GM12878 (cell line): ENCODE measurements around the gene MMP20. TPM values are rescaled to one million over a fixed set of nuclear protein-coding genes. Genes with fewer than 3 reads are reported as not detected.

ENCODE experiments used
- ATAC-seq: fragments of 200-7000 bp; cut with Tn5 transposase; 3 replicates; pipeline ENCODE4 v1.9.1; 2020; ENCODE audit warnings: mild to moderate bottlenecking, moderate library complexity
- BruUV-seq: library from RNA; stranded (reverse); fragments of 400-500 nt; replicated peaks from 2 replicates; lab custom pipeline; 2021; lab: Mats Ljungman, UMichigan
- CTCF ChIA-PET: fragments of 300-600 bp; sonication (Branson Sonifier 250); formaldehyde crosslinking; extraction: SDS; loops from one replicate; lab custom pipeline; 2021; ENCODE audit warnings: inconsistent platforms; lab: Yijun Ruan, JAX
- POLR2A ChIA-PET: fragments of 350-600 bp; formaldehyde crosslinking; extraction: SDS; loops from one replicate; lab custom pipeline; 2021; ENCODE audit warnings: inconsistent platforms; lab: Charles Lee
- RAD21 ChIA-PET: fragments of 300-600 bp; sonication (Branson Sonifier 250); formaldehyde crosslinking; loops from one replicate; lab custom pipeline; 2023; ENCODE audit warnings: antibody characterized with exemption; ENCODE audit not compliant: unreplicated experiment; lab: Charles Lee
- SMC1A ChIA-PET: fragments of 300-600 bp; sonication (Branson Sonifier 250); formaldehyde crosslinking; loops from one replicate; lab custom pipeline; 2023; ENCODE audit not compliant: unreplicated experiment, uncharacterized antibody; lab: Charles Lee
- DNase-seq: peaks from one replicate; pipeline ENCODE4 v3.0.0-alpha.2; 2011; ENCODE audit warnings: low read depth, low spot score
- FAIRE-seq: peaks from 3 replicates; lab custom pipeline; 2011; peaks lifted over from hg19 to GRCh38; lab: Jason Lieb, UNC
- H2AFZ ChIP-seq: 2 replicates; pipeline ENCODE4 v1.6.0; 2011; ENCODE audit warnings: low read depth, low read length, control low read depth; ENCODE audit not compliant: control insufficient read depth
- H3K27ac ChIP-seq: 2 replicates; pipeline ENCODE4 v1.5.1; 2011; ENCODE audit warnings: control low read depth; ENCODE audit not compliant: control insufficient read depth, insufficient read depth
- H3K27me3 ChIP-seq, 2 experiments: replicated peaks in 1 of 2; 2 replicates each; pipeline versions ENCODE4 v1.6.0 to v1.6.1; 2011; ENCODE audit warnings: low read length in 1 of 2; ENCODE audit not compliant: control insufficient read depth in 2 of 2, insufficient read depth in 2 of 2
- H3K36me3 ChIP-seq, 2 experiments: 2 replicates each; pipeline ENCODE4 v1.5.1; 2011; ENCODE audit warnings: low read length in 1 of 2; ENCODE audit not compliant: control insufficient read depth in 2 of 2, insufficient read depth in 2 of 2
- H3K4me1 ChIP-seq: 2 replicates; pipeline ENCODE4 v1.6.1; 2011; ENCODE audit warnings: mild to moderate bottlenecking, low read length, moderate library complexity, mixed read lengths; ENCODE audit not compliant: control insufficient read depth, insufficient read depth
- H3K4me2 ChIP-seq: 2 replicates; pipeline ENCODE4 v1.6.0; 2011; ENCODE audit warnings: control low read depth; ENCODE audit not compliant: control insufficient read depth, insufficient read depth
- H3K4me3 ChIP-seq: fragments of 200-600 bp; sonication (generic); 2 replicates; pipeline ENCODE4 v1.5.1; 2016
- H3K79me2 ChIP-seq: 2 replicates; pipeline ENCODE4 v1.6.0; 2011; ENCODE audit warnings: low read length; ENCODE audit not compliant: control insufficient read depth, insufficient read depth
- H3K9ac ChIP-seq: 2 replicates; pipeline ENCODE4 v1.8.0; 2011; ENCODE audit warnings: low read length, control low read depth, mixed read lengths; ENCODE audit not compliant: control insufficient read depth, insufficient read depth
- H3K9me3 ChIP-seq: replicated peaks from 3 replicates; pipeline ENCODE4 v1.5.1; 2011; ENCODE audit warnings: mild to moderate bottlenecking, low read length; ENCODE audit not compliant: control insufficient read depth, insufficient read depth
- H4K20me1 ChIP-seq: 2 replicates; pipeline ENCODE4 v1.6.0; 2011; ENCODE audit not compliant: control insufficient read depth, insufficient read depth
- ATF2 ChIP-seq: IDR thresholded peaks from 2 replicates; pipeline ENCODE4 v1.6.1; 2012; ENCODE audit warnings: low read length, inconsistent platforms
- CBX5 ChIP-seq: sonication (generic); IDR thresholded peaks from 2 replicates; pipeline ENCODE4 v1.6.1; 2016; ENCODE audit warnings: low read depth, moderate library complexity, mild to moderate bottlenecking, inconsistent platforms
- CUX1 ChIP-seq: IDR thresholded peaks from 2 replicates; pipeline ENCODE4 v1.6.1; 2012; ENCODE audit warnings: improper control_type of control experiment, low read depth, low read length; ENCODE audit not compliant: insufficient replicate concordance
- EZH2 ChIP-seq: IDR thresholded peaks from 2 replicates; pipeline ENCODE4 v1.6.1; 2012; ENCODE audit warnings: low read depth, mild to moderate bottlenecking, control low read depth, inconsistent platforms, low read length, borderline replicate concordance; ENCODE audit not compliant: control insufficient read depth
- FOS ChIP-seq: IDR thresholded peaks from 3 replicates; pipeline ENCODE4 v1.6.1; 2011; ENCODE audit warnings: borderline replicate concordance; ENCODE audit not compliant: insufficient read length; ENCODE audit errors: extremely low read depth
- GABPA ChIP-seq: IDR thresholded peaks from 2 replicates; pipeline ENCODE4 v1.6.1; 2014; ENCODE audit warnings: antibody characterized with exemption, low read depth, mild to moderate bottlenecking, inconsistent platforms
- IRF3 ChIP-seq: fragments of 450-650 bp; IDR thresholded peaks from 2 replicates; pipeline ENCODE4 v1.6.1; 2014; ENCODE audit warnings: mild to moderate bottlenecking
- IRF4 ChIP-seq: IDR thresholded peaks from 2 replicates; pipeline ENCODE4 v1.6.1; 2011; ENCODE audit warnings: low read depth, low read length
- KAT2A ChIP-seq: conservative IDR thresholded peaks from 2 replicates; pipeline ENCODE4 v1.6.1; 2011; ENCODE audit warnings: low read depth, low read length; ENCODE audit not compliant: control insufficient read depth
- MAX ChIP-seq: IDR thresholded peaks from 2 replicates; pipeline ENCODE4 v1.6.1; 2012; ENCODE audit warnings: low read depth, low read length, improper control_type of control experiment
- POLR2AphosphoS5 ChIP-seq: IDR thresholded peaks from 2 replicates; pipeline ENCODE4 v1.6.1; 2011; ENCODE audit warnings: mild to moderate bottlenecking, low read length, inconsistent platforms
- POU2F2 ChIP-seq: IDR thresholded peaks from 3 replicates; pipeline ENCODE4 v1.6.1; 2011; ENCODE audit warnings: low read depth, mild to moderate bottlenecking, low read length, borderline replicate concordance
- SIX5 ChIP-seq: IDR thresholded peaks from 2 replicates; pipeline ENCODE4 v1.6.1; 2011; ENCODE audit warnings: mild to moderate bottlenecking, low read depth, low read length, moderate library complexity; ENCODE audit not compliant: severe bottlenecking
- SKIL ChIP-seq: fragments of 450-650 bp; IDR thresholded peaks from 2 replicates; pipeline ENCODE4 v1.6.1; 2017; ENCODE audit warnings: mild to moderate bottlenecking, low read depth, inconsistent platforms; ENCODE audit not compliant: poor library complexity, severe bottlenecking
- WGBS: methylation state at CpG from one replicate; pipeline ENCODE4 v1.1.6; 2016; ENCODE audit warnings: low lambda C conversion rate; ENCODE audit not compliant: insufficient replicate concordance, insufficient coverage; ENCODE audit errors: missing lambda C conversion rate; 5-methylcytosine and 5-hydroxymethylcytosine counted together
- in situ Hi-C: fragments of 300-500 bp; cut with MboI; formaldehyde crosslinking; loops from 9 replicates; pipeline ENCODE4 v1.14.3; 2018; ENCODE audit warnings: mixed read lengths
- intact Hi-C: fragments of 100-400 bp; cut with micrococcal nuclease; formaldehyde crosslinking; loops from one replicate; pipeline ENCODE4 v1.14.2; 2022; ENCODE audit not compliant: unreplicated experiment
- polyA plus RNA-seq, 11 experiments: library from polyadenylated mRNA; depleted of rRNA in 4 of 11; unstranded in 6 of 11; stranded (reverse) in 5 of 11; fragments of >200 nt; fragmentation: Nextera tagmentation in 4 of 11; fragmentation: Illumina TruSeq in 1 of 11; extraction: Ambion mirVana in 4 of 11; extraction: Trizol in 1 of 11; gene quantifications; 1 replicate in 1 of 11; 2 replicates in 10 of 11; pipeline versions ENCODE4 v1.2.1 to v1.2.3, GENCODE V29; 2011 to 2016; ENCODE audit warnings: inconsistent platforms in 2 of 11, missing spikeins in 2 of 11, low read depth in 1 of 11
- total RNA-seq, 4 experiments: library from RNA; depleted of rRNA in 3 of 4; stranded (reverse); fragments of >200 nt in 3 of 4; fragmentation: Illumina TruSeq in 1 of 4; extraction: Trizol in 1 of 4; gene quantifications; 2 replicates each; pipeline versions ENCODE4 v1.2.1 to v1.2.3, GENCODE V29; 2013 to 2021

Gene MMP20
- total and polyA plus RNA-seq, 10 of the 15 experiments (the other 5 are each of a cell fraction or from before 2014, with no cell fraction given) = 0.10 to 0.57 (median 0.19) TPM; not detected in 2

- ChIA-PET RAD21 (no interaction called here), POLR2A (interaction anchor here (0.7 kb wide), 1 partner anchor 52 kb away, joined by 8 read pairs; no protein-coding TSS in a partner anchor), CTCF (interaction anchor here (0.6 to 2.6 kb wide), 4 partner anchors 14 to 1208 kb away, joined by 3 to 9 read pairs (median 4); no protein-coding TSS in a partner anchor), SMC1A (interaction anchor here (1.0 to 1.6 kb wide), 2 partner anchors 10 to 22 kb away, joined by 3 to 5 read pairs; no protein-coding TSS in a partner anchor)
- H3K4me2 ChIP-seq = no peak overlapping the region
- H3K27me3 ChIP-seq = no peaks in the 10 kb centered on the region
- H3K9me3 ChIP-seq = no peaks in the 10 kb centered on the region
- H3K36me3 ChIP-seq = no peaks in the 10 kb centered on the region
- BruUV-seq = no TSS peak
- H3K9ac ChIP-seq = no peak overlapping the region
- H2AFZ ChIP-seq = no peak overlapping the region
- DNase-seq (no peak), FAIRE-seq (no peak), ATAC-seq (no peak)
- 63% methylated on average over 4 of the region's 4 CpGs for whole genome bisulfite sequencing
- H3K79me2 ChIP-seq = no peaks in the 10 kb centered on the region
- intact Hi-C loops (no loop called here), in situ Hi-C loops (no loop called here)
- no peaks in the 10 kb centered on the region for H3K4me1 ChIP-seq
- no peak overlapping the region for H3K27ac ChIP-seq
- H4K20me1 ChIP-seq = no peaks in the 10 kb centered on the region
- H3K4me3 ChIP-seq = no peak overlapping the region
- TF ChIP-seq SKIL (no peak), CUX1 (no peak), FOS (no peak), POLR2AphosphoS5 (no peak), POU2F2 (no peak), ATF2 (no peak), CBX5 (no peak), SIX5 (no peak), KAT2A (no peak), IRF3 (no peak), EZH2 (no peak), MAX (no peak), IRF4 (no peak), GABPA (no peak)
Observed at GRCh38 chr11:102643941-102644340, 18.8 kb upstream of the MMP20 start.
